ENCODE measurements around the gene NTN4.
"Not testable (repeated sequence)": the region's sequence is repeated elsewhere in the genome, so short reads cannot be mapped to it uniquely, and the experiment has no call there.

NTN4 gene

DNA sequence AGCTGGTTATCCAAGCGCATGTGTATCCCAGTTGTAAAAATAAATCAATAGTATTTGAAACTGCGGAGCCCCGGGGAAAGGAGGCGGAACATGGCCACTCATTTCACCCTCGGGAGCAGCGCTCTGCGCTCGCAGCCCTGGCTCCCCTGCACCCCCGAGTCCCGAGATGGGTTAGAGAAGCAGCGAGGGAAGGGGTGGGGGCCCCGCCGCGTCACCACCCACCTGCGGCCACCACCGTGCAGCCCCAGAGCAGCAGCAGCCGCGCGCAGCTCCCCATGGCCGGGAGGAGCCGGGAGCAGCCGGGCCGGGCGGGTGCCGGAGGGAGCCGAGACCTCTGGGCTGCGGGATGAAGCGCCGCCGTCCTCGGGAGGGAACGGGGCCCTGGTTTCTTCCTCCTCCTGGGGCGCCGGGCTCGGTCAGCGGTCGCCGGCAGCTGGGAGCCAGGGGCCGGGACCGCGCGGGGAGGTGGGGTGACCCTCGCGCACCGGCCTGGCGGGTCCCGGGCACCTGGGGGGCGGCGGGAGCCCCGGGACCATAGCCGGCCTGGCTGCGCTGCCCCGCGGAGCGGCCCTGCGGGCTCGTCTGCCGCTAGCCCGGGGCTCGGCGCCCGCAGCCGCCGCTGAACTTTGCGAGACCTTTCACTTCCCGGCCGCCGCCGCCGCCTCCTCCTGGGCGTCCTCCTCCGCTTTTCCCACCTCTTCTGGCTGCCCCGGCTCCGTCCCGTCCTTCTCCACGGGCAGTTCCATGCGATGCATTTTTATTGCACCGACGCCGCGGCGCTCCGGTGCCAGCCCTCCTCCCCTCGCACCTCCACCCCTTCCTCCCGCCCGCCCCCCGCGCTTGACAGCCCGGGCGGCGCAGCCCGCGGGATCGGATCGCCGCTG, at the start of gene NTN4:
NTN4 (minus strand) TSS at position 732 of the 884 bp plus-strand sequence; CDS start at position 277, 455 bp downstream.
- peak; percentile 66 for DNase-seq

DNA sequence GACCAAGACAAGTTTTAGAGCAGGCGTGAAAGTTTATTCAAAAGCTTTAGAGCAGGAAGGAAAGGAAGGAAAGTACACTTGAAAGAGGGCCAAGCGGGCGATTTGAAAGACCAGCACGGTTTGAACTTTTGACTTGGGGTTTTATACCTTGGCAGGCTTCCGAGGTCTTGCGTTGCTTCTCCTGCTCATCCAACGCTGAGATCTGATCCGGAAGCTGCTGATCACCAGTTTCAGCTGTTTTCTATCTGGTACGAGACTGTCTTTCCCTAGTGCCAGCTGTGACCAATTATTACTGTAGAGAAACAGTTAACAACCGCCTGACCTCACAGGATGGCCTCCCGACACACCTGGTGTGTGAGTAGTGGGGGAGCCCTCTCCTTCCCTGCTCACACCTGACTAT, 47.6 kb upstream of the NTN4 start:
- DNase-seq: no peak

DNA sequence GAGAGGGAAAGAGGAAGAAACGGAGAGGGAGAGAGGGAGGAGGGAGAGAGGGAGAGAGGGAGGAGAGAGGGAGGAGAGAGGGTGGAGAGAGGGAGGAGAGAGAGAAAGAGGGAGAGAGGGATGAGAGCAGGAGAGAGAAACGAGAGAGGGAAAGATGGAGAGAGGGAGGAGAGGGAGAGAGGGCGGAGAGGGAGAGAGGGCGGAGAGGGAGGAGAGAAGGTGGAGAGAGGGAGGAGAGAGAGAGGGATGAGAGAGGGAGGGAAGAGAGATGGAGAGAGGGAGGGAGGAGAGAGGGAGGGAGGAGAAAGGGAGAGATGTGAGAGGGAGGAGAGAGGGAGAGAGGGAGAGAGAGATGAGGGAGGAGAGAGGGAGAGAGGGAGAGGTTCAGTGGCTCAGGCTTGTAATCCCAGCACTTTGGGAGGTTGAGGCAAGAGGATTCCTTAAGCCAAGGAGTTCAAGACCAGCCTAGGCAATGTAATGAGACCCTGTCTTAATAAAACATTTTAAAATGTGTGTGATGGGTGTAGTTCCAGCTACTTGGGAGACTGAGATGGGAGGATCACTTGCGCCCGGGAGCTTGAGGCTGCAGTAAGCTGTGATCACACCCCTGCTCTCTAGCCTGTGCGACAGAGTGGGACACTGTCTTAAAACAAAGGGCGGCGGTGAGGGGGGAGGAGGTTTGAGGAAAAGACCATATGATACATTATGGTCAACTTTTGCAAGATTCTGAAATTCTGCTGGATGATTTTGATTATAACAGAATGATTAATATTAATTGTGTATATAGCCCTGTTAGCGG, 46.9 kb upstream of the NTN4 start:
- DNase-seq: no peak

DNA sequence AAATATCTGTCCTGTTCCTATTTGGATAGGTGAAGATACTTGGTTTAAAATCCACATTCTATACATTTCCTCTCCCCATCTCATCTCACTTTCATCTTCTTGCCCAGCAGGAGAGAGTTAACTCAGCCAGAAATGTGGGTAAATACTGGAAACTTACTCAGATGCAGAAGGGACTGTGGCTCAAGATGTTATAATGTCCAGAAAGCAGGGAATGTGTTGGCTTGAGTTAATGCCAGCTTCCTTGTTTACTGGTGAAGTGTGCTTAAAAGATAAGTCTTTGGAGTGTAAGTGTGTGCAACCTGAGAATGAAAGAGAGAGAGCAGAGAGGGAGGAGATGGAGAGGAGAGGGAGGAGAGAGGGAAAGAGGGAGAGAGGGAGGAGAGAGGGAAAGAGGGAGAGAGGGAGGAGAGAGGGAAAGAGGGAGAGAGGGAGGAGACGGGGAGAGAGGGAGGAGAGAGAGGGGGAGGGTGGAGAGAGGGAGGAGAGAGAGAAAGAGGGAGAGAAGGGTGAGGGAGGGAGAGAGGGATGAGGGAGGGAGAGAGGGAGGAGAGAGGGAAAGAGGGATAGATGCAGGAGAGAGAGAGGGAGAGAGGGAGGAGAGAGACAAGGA, 46.2 kb upstream of the NTN4 start:
- no peak for DNase-seq

DNA sequence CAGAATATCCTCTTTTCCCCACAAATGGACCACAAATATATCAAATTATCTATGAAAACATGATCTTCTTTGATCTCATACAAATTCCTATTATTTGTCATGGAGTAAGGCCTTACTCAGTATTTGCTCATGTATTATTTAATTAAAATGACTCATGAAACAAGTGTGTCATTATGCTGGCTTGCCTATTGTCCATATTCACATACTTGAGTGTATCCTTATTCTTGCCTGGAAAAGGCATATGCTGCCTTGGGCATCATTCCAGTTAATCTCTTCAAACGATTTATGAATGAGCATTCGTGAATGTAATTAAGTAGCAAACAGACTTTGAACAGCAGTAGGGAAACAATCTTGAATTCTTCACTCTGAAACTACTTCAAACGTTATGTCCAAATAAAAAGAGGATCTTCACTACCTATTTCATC, 45.6 kb upstream of the NTN4 start:
- no peak for DNase-seq

DNA sequence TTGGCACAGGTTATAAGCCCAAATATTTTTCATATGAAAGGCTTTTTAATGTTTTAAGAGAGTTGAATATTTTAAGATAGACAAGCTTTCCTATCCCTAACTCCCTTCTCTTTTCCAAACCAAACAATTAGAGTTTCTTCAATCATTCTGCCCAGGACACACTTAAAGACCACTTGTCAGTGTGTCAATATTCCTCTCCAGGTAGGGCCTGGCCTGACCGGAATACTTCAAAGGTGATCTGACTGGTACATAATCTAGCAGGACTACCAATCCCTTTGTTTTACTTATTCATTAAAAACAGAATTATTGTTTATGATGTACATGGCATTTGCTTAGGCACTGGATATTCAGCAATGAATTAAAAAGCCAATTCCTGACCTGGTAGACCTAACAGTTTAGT, 44.0 kb upstream of the NTN4 start:
- no peak for DNase-seq

DNA sequence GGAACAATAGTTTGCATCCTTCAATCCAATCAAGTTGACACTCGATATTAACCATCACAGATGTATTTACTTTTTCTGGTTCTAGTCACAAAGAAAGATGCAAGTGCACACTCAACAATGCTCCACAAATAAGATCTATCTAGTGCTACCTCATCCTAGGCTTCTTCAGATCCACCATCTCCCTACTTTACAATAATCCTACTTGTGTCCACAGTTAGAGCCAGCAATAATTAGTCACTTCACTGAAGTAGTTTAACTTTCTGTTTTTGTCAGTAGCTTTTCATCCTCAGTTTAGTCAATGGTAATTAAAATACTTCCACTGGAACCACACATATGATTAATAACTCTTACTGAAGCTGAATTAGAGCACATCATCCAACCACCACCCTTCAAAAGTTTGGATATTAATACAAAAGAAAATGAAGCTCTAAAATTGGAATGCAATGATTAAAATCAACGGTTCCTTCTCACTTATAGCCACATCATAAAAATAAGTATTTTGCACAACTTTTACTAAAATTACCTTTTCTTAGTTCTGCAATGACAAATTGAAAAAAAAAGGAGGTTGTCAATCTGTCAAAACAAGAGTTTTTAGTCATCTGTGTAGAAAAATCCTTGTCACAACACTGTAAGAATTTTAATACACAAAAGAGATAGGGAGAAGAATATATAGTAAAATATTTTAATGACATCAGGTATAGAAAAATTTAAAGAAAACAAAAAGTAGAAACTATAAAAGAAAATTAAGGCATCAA, 39.9 kb upstream of the NTN4 start:
- DNase-seq: no peak

DNA sequence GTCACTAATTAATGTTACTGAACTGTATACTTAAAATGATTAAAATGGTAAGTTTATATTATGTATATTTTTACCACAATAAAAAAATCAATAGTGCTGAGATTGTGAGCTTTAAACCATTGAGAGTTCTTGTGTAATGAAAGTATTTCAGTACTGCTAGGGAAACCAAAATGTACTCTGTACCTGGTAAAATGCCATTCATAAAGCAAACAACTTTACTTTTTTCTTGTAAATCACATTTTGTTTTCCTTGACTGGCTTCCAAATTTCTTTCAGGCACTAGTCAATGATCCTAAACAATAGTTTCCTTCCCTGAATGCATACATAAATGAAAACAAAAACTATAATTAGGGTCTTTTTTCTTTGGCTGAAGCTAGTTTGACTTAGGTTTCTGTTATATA, 38.8 kb upstream of the NTN4 start:
- no peak for DNase-seq

DNA sequence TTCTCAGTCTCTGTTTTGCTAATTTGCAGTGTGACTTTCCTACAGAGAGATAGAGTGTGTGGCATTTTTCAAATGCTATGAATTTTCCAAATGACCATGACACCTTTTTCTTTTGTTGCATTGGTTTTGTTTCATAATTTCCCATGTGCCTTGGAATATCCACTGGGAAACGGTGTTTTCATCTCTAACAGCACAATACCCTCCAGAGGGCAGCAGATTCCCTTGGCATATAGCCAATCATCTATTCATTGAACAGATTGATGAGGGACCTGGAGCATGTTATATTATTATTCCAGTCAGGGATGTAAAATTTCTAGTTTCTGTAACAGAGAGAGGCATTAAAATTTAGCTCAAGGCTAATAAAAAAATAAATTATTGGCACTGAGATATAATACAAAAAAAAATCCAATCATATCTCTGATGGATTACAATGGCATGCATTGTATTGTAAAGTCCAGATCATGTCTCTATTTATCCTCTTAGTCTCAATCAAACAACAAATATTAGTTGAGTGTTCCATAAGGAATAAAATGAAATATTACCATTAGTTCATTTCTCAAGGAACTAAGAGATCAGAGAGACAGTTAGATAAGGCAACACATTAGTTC, 29.6 kb upstream of the NTN4 start:
- no peak for DNase-seq

DNA sequence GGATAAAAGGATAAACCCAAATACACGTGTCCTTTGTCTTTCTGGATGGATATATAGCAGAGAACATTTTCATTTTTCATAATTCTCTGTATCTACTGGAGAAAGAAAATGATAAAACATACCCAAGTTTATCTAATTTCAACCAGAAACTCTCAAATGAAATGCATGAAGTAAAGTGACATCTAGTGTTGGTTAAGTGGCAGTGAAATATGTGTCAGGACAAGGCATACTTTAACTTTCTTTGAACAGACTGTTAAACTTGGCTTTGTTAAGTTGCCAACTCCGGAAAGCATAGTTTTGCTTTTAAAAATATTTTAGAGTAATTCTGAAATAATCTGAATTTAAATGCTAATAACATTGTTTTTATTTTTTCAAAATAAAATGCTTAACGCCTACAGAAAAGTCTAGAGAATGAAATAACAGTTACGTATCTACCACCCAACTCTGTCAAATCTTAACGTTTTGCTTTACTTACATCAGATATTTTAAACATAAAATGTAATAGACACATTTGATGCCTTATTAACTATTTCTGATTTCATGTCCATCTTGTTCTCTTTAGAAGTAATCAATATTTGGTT, 25.2 kb upstream of the NTN4 start:
- no peak for DNase-seq

DNA sequence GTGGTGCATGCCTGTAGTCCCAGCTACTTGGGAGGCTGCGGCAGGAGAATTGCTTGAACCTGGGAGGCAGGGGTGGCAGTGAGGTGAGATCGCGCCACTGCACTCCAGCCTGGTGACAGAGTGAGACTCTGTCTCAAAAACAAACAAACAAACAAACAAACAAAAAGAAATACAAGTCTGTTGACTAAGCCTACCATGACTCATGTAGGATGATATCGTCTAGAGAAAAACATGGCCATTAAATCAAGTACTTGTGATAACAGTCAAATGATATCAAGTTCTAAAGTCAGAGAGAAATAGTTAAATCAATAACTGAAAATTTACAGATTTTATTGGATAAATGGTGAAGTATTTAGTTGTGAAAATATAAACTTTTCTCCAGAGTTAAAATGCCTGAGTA, 21.6 kb upstream of the NTN4 start:
- not testable (repeated sequence) for DNase-seq

DNA sequence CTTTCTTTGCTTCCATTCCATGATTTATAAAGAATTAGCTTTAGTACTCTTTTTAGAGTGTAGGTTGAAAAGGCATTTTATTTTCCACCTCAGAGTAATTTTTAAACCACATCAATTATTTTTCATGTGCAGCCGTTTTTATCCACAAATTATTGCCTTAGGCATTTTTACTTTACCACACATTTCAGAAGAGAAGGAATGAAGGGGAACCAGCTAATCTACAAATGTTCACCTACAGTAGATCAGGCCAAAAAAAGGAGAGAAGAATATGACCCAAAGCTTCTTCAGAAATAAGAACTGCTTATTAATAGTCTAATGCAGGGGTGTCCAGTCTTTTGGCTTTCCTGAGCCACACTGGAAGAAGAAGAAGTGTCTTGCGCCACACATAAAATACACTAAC, 19.8 kb upstream of the NTN4 start:
- DNase-seq: no peak

DNA sequence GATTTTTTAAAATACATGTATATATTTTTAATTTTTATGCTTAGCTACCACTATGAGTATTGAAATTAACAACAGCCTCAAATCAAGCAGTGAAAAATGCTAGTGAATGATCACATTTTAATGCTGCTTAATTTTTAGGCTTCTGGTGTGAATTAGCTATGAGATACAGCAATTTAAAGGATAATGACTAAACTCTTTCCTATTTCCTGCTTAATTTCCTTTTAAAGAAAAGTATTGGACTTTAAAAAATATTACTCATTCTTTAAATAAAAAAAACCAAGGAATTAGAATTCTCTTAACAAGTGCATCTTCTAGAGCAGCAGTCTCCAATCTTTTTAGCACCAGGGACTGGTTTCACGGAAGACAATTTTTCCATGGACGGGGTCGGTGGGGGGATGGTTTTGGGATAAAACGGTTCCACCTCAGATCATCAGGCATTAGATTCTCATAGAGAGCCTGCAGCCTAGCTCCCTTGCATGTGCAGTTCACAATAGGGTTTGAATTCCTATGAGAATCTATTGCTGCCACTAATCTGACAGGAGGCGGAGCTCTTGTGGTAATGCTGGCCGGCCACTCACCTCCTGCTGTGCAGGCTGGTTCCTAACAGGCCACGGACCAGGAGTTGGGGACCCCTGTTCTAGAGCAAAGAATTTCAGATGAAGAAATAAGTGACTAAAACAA, 18.6 kb upstream of the NTN4 start:
- DNase-seq: no peak

DNA sequence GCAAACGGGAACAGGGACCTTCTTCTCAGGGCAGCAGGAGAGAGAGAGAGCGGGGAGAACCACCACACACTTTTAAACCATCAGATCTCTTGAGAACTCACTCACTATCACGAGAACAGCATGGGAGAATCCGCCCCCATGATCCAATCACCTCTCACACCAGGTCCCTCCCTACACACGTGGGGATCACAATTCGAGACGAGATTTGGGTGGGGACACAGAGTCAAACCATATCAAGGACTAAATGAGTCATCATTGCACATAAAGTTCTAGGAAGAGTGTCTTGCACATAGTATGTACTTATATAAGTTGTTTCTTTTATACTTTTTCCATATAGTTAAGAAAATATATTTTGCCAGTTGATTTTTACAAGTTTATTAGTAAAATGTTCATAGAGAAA, 17.6 kb upstream of the NTN4 start:
- DNase-seq: no peak

DNA sequence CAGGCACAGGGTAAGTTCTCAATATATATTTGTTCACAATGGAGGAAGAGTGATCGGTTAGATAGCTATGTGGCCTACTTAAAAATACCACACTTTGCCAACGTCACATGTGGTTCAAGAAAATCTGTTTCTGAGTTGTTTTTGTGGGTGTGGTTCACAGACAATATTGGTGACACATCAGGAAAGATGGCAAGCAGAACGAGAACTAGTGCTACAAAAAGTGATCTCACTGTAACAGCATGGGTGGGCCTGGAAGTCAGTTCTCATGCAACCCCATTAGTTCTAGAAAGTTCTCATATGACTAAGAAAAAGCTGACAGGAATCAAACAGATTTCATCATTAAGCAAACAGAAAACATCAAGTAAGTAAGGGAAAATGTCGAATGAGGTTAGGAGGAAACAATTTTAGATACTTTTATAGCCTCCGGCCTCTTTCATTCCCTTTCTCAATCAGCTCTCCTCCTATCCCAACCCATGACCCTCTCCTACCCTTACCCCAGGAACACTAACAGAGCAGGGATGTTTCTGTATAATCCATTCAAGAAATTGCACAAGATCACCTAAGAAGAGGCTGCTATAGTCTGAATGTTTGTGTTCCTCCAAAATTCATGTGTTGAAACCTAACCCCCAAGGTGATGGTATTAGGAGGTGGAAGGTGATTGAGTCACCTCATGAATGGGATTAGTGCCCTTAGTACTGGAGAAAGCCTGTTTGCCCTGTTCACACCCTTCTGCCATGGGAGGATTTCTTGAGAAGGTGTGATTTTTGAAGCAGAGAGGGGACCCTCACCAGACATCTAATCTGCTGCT, 15.5 kb upstream of the NTN4 start:
- no peak for DNase-seq

DNA sequence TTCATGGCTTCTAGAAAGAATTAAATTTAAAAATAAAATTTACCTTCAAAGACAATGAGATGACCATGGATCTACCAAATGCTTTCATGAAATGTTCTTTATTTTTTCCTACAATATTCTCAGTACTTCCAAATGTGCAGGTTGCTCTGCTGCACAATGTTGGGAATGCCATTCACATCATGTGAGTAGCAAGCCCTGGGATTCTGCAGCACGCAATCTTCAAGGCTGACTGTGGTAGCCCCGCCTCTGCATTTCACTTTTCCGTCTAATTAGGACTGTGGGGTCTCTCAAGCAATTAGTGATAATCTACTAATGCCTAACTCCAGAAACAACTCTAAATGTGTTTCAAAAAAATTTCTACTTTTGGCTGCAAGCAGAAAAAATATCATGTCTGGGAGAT, 13.7 kb upstream of the NTN4 start:
- DNase-seq: no peak

DNA sequence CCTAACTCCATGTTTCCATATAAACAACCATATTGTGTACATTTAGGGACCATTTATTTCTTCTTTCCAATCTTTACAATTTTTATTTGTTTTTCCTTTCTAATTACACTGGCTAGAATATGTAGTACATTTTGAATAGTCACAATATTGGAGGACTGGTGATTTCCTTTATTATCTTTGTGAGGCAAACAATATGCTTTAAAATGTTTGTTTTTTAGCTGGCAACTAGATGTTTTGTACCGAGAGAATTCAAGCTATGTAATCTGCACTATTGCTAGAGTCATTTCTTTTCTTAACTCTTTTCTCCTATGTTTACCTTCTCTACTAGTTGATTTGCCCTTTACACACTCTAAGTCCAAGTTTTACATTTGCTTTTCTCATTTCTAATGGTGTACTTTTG, 13.3 kb upstream of the NTN4 start:
- DNase-seq: no peak

DNA sequence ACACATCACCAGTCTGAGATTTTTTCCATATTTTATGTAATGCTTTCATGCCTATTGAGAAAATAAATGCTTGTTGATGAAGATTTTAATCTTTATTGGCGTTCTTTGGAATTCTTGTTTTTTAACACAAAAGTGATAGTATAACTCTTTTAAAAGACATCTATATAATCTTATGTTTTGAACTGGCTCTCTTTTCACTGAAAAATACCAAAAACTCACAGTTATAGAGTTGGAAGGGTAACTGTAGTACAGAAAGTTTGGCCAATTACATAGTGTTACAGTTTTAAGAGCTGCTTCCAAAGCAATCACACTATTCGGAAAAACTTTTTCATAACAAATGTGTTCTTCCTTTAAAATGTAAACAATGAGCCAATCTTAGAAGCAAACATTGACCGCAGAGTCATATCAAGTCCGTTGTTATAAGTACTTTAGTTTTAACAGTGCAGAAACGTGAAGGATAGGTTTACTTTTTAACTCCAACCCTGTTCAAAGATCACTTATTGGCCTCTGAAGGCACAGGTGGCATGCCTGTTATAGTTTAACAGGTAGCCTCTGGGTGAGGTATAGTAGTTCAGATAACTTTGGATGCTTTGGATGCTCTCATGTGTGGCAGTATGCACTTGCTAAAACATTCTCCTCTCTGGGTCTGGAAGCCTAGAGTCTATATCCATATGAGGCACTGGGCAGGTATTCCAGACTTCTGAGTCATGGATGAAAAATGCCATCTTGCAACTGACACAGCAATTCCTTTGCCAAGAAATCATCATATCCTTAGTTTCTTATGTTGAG, 12.1 kb upstream of the NTN4 start:
- no peak for DNase-seq

DNA sequence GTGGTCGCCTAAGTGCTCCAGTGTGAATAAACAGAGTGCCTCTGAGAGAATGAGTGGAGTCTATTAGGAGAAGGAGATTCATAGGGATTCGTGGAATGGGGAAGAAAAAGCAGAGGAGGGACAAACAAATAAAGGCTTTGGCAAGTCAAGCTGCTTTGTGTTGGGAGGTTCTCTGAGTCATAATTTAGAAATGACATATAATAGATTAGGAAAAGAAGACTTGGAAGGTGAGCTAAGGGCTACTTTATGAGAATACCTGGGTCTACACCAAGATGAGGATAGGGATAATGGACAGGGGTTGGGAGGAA, 6.4 kb upstream of the NTN4 start:
- no peak for DNase-seq
